Ramos (cell line): ENCODE results near the gene ARMC3.

Source experiments
- in situ Hi-C: fragments of 300-500 bp; cut with MboI; formaldehyde crosslinking; loops from one replicate; pipeline ENCODE4 v1.14.3; 2022; ENCODE audit warnings: low sequenced_read_pairs; ENCODE audit not compliant: unreplicated experiment

The ARMC3 gene

DNA sequence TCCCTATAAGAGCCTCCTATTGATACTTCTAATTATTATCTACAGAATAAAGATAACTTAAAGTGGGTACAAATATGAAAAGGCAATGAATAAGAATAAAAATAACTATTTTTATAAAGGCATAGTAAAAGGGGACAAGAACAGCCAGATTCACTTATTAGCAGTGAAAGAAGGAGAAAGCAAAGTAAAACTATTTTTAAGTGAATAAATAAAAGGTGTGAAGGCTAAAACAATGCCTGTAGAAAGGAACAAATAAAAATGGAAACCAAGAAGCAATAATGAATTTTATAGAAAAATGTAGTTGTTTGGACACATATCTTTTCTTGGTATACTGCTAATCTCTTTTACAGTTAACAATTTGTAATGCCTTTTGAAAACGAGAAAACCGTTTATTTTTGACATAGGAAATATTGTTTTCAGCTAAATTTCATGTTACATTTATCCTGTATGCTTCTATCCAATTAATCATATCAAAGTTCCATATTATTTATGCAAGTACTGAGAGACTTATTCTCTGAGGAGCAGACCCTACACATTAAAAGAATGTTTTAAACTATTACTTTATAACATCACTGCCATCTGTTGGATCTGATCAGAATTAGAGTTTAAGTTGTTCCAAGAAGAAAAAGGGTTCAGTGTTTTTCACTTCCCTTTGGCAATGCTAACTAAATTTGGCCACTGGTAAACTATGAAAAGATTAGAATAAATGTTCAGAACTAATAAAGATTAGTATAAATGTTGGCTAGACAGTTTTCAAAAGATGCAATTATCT is 59.1 kb downstream of the ARMC3 start:
- in situ Hi-C loops, result loop anchor here (5.0 to 25.0 kb wide), 3 partner anchors 432 to 1500 kb away; no protein-coding TSS in a partner anchor

DNA sequence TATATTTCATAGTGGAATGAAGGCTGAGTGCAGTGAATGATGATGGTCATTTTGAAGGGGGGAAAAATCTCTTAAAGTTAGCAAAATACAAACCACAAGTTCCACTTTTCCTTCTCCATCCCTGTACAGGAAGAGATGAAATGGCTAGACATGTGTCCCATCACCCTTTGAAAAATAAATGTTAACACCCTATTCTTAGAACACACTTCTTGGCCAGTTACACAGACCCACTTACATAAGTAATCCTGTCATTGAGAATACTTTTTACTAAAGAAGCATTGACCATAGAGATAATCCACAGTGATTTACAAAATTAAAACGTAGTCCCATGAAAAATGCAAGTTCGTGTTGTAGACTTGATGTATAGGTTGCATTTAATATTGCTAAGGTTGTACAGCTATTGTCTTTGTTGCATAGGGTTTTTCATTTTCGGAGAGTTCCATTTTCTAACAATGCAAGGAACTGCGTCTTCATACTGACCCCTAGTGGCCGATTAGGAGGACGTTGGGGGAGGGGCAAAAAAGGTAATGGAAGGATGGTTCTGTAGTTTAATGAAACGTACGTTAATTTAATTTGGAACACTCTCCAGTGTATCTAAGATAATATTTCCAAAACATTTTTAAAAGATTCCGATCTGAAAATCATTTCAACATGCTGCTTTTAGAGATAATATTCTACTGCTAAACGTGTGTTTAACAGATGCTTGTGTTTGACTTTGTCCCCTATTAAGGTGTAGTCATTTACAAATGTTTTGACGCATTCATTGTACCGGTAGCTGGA is 60.9 kb downstream of the ARMC3 start:
- in situ Hi-C loops, result loop anchor here (5.0 to 25.0 kb wide), 3 partner anchors 434 to 1501 kb away; no protein-coding TSS in a partner anchor

DNA sequence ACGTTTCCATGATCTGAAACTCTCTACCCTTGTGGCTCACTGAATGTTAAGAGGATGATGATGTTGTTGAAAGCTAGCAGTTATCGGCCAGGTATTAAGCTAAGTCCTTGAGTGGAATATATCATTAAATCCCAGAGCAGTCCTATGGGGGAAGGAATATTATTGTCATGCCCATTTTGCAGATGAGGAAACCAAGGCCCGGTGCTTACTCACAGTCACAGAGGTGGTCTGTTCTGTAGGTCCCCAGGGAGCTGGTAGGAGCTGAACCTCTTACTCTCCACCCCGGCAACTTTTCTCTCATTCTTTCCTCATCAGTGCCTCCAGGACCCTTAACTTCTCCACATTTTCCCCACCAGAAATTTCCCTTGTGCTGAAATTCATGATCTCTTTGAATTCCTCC is 62.6 kb downstream of the ARMC3 start:
- in situ Hi-C loops, result loop anchor here (25.0 kb wide), 1 partner anchor 1503 kb away; no protein-coding TSS in a partner anchor

- in situ Hi-C loops, result loop anchor here (25.0 kb wide), 1 partner anchor 1505 kb away; no protein-coding TSS in a partner anchor
Measured at GRCh38 chr10:22992075-22992474, 64.2 kb downstream of the ARMC3 start.

DNA sequence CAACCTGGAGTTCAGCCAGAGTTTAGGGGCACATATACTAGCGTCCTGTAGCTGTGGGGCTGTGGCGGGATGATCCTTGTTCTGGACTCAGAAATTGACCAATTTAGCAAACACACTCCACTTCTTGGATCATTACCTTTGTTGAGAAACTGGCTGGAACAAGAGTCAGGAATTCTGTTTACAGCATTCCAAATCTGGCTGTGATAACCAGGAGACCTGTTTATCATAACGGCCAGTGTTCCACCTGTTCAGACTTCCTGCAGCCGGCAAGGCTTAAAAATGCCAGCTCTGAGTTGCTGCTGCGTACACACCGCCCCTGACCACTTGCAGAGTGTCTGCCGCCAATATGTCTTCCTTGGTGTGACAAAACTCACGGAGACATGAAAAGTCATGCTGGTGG is 64.8 kb downstream of the ARMC3 start:
- in situ Hi-C loops, result loop anchor here (25.0 kb wide), 1 partner anchor 1505 kb away; no protein-coding TSS in a partner anchor

GRCh38 chr10:22993314-22993713 is 65.5 kb downstream of the ARMC3 start:
- in situ Hi-C loops, result loop anchor here (25.0 kb wide), 1 partner anchor 1506 kb away; no protein-coding TSS in a partner anchor

DNA sequence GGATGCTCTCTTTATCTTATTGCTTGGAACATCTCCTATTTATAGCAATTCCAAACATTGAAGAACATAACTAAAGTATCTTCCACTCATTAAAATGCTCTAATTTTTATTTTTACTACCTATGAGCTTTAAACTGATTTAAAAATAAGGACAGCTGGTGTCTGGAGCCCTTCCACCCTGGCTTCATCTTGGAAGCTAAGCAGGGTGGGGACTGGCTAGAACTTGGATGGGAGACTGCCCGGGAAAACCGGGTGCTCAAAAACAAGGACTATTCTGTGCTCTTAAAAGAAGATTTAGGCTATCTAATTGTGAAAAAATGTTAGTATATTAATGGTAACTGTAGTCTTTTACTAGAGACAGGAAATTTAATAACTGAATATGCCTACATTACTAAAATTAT is 69.2 kb downstream of the ARMC3 start:
- in situ Hi-C loops, result loop anchor here (25.0 kb wide), 1 partner anchor 1510 kb away; no protein-coding TSS in a partner anchor

DNA sequence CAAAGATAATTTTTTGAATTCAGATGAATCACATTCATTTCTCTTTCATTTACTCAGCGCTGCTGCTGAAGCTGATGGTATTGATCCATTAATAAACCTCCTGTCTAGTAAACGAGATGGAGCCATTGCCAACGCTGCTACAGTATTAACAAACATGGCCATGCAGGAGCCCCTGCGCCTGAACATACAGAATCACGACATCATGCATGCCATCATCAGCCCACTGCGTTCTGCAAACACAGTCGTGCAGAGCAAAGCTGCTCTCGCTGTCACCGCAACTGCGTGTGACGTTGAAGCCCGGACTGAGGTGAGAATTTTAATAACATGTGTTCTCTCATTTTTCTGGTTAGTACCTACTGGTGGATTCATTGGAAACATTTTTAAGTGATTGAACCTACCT is 70.2 kb downstream of the ARMC3 start:
- in situ Hi-C loops, result loop anchor here (25.0 kb wide), 1 partner anchor 1511 kb away; no protein-coding TSS in a partner anchor

DNA sequence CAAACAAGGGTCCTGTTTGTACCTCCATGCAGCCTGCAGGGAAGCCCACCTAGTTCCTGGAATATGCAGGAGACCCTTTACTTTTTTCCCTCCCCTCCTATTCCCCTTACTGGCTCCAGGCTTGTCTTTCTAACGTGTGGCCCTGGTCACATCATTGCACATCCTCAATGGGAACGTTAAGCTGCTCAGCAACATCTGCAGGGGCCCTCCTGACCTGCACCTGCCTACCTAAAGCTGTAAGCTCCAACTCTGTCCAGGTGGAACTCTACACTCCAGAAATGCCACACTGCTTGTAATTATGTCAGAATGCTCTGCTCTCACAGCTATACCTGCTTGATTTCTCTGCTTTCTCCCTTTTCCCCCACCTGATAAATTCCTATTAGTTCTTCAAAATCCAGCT is 72.1 kb downstream of the ARMC3 start:
- in situ Hi-C loops, result loop anchor here (25.0 kb wide), 1 partner anchor 1513 kb away; no protein-coding TSS in a partner anchor

DNA sequence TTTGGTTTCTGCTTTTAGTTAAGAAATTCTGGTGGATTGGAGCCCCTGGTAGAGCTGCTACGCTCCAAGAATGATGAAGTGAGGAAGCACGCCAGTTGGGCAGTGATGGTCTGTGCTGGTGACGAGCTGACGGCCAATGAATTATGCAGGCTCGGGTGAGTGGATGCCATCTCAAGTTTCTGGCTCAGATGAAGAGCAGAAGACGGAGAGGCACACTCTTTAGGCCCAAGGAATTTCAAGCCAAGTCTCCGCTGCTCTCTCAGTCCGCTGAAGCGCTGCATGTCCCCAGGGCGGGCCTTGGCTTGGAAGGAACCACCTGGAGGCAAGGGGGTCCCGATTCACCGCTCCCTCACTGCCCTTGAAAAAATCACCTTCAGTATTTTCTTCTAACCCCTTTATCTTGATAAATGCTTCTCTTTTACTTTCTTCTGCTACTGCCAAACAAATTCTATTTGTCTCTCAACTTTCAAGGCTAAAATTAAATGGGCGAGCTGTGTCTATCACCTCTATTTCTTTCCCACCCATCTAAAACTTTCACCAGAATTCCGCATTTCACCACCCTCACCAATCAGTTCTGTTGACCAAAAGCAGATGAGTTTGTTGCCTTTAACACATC is 74.2 kb downstream of the ARMC3 start:
- in situ Hi-C loops, result no loop called here

- in situ Hi-C loops, result no loop called here
Measured at GRCh38 chr10:23005150-23005549, 77.3 kb downstream of the ARMC3 start.

DNA sequence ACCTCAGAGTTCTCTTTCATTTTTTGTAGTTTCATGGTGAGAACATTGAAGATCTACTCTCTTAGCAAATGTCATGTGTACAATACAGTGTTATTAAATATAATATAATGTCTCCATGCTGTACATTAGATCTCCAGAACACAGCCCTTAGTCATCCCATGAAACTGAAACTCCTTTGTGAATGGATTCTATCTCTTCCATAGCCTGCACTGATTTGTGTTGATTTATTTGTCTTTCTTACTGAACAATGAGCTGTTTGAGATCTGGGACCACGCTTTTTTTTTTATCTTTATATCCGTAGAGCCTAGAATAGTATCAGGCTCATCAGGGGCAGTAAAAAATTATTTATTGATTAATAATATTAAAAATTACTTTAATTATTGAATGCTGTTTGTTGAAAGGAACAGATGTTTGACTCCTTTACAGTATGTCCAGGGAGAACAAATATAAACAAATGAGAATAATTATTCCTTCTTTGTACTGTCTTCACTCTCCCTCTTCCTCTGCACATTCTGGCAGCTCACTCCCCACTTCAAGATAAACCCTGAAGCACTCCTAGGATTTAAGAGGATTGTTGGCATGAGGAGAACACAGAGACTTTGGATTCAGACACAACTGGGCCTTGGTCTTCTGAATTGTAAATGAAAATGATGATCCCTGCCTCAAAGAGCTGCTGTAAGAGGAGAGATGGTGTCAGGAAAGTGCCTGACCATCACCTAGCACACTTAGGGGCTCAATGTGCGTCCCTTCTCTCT is 85.9 kb downstream of the ARMC3 start:
- in situ Hi-C loops, result no loop called here

- in situ Hi-C loops, result no loop called here
Measured at GRCh38 chr10:23015021-23015707, 87.3 kb downstream of the ARMC3 start.

- in situ Hi-C loops, result no loop called here
Measured at GRCh38 chr10:23016636-23017035, 88.8 kb downstream of the ARMC3 start.

- in situ Hi-C loops, result no loop called here
Measured at GRCh38 chr10:23019633-23020032, 91.8 kb downstream of the ARMC3 start.

DNA sequence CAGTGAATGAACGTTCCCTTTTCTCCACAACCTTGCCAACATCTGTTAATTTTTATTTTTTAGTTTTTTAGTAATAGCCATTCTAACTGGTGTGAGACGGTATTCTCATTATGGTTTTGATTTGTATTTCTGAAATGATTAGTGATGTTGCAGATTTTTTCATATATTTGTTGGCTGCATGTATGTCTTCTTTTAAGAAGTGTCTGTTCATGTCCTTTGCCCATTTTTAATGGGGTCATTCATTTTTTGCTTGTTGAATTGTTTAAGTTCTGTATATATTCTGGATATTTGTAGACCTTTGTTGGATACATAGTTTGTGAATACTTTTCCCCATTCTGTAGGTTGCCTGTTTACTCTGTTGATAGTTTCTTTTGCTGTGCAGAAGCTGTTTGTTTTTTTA is 93.6 kb downstream of the ARMC3 start:
- in situ Hi-C loops, result no loop called here

DNA sequence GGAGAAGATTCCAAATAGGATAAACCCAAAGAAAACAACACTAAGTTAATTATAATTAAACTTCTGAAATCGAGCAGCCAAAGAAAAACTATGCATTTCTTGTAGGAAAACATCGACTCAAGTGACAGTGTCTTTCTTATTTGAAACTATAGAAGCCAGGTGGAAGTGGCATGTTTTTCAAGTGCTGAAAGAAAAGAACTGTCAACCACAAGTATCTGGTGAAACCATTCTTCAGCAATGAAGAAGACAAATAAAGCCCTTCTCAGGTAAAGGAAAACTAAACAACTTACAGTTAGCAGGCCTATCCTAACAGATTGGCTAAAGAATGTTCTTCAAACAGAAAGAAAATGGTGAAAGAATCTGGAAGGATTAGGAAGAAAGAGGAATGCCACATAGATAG is 96.1 kb downstream of the ARMC3 start:
- in situ Hi-C loops, result no loop called here

GRCh38 chr10:23031318-23031717 is 103.5 kb downstream of the ARMC3 start:
- in situ Hi-C loops, result no loop called here

DNA sequence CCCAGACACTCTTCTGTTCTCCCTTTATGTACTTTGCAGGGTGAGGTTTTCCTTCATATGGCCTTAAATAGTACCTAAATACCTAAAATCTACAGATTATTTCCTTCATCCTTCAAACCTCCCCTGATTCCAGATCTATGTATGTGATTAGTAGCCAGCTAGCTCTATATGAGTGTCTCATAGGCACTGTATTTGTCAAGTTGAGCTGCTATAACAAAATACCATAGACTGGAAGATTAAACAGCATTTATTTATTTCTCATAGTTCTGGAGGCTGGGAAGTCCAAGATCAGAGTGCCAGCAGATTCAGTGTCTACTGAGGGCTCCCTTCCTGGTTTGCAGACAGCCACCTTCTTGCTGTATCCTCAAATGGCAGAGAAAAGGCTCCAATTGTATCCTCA is 106.9 kb downstream of the ARMC3 start:
- in situ Hi-C loops, result no loop called here
